ENCODE measurements around the gene ZNF592. TPM values are rescaled to one million over a fixed set of nuclear protein-coding genes. Genes with fewer than 3 reads are reported as not detected.

Gene ZNF592
- total RNA-seq, 1 experiment from 2014 or later: 34.6 TPM

- H3K27me3 Mint-ChIP-seq (ENCODE audit: low read depth): no peaks in the 10 kb centered on the region
- no peaks in the 10 kb centered on the region for H3K9me3 ChIP-seq (ENCODE audit: control insufficient read depth, low read depth, low read length)
- H3K79me1 ChIP-seq (ENCODE audit: insufficient read depth, low read depth, low read length, poor library complexity, severe bottlenecking): no peaks in the 10 kb centered on the region
- no peaks in the 10 kb centered on the region for H3K23me2 ChIP-seq (ENCODE audit: insufficient read length, low read depth, low read length, poor library complexity, severe bottlenecking)
- H3K36me3 Mint-ChIP-seq (ENCODE audit: insufficient read depth in 1 of 3, low read depth in 3 of 3): peaks cover 0 to 33% (median 5%) of the 10 kb centered on the region in 3 experiments; a peak in 4 of 7 replicates
- no peak overlapping the region for H3K56ac ChIP-seq (ENCODE audit: insufficient read length, low read depth, low read length)
- H2AK5ac ChIP-seq (ENCODE audit: insufficient read length, low read length): no peak overlapping the region
- no peak overlapping the region for H3K23ac ChIP-seq (ENCODE audit: insufficient read length, low read depth, low read length)
- no CpG with 5 or more reads among the region's 5 CpGs for WGBS (ENCODE audit: extremely low coverage, insufficient read length, low lambda C conversion rate)
- H2BK5ac ChIP-seq (ENCODE audit: insufficient read length, low read length): no peak overlapping the region
- no peak for TF ChIP-seq CTCF (conservative IDR thresholded peaks at IDR 0.05)
- H4K8ac ChIP-seq (replicated peaks; ENCODE audit: insufficient read length, low read depth, low read length): no peak overlapping the region
- no peak overlapping the region for H3K27ac Mint-ChIP-seq
- no peak overlapping the region for H2BK120ac ChIP-seq (ENCODE audit: low read depth, low read length, poor library complexity, severe bottlenecking)
- peaks cover 12 to 13% of the 10 kb centered on the region in 2 experiments for H3K4me1 Mint-ChIP-seq
- H3K14ac ChIP-seq (ENCODE audit: insufficient read depth, low read length): no peak overlapping the region
- H2BK12ac ChIP-seq (ENCODE audit: insufficient read length, low read depth, low read length): no peak overlapping the region
- H2BK20ac ChIP-seq (ENCODE audit: low read depth, low read length, poor library complexity, severe bottlenecking): no peak overlapping the region
- no peaks in the 10 kb centered on the region for H3K79me2 ChIP-seq (ENCODE audit: insufficient read depth, low read length)
- no peak overlapping the region for H3K4ac ChIP-seq (ENCODE audit: low read depth, low read length)
- no peaks in the 10 kb centered on the region for H3K4me1 ChIP-seq (ENCODE audit: insufficient read depth, low read length)
- no peak overlapping the region for H2BK15ac ChIP-seq (ENCODE audit: low read depth, low read length)
- H3K4me3 Mint-ChIP-seq: no peak overlapping the region
- no peak overlapping the region for H4K5ac ChIP-seq (ENCODE audit: insufficient read length, low read depth, low read length)
- H4K20me1 ChIP-seq (ENCODE audit: control insufficient read depth, insufficient read depth, insufficient read length): no peaks in the 10 kb centered on the region
- DNase-seq: no peak
- no peaks in the 10 kb centered on the region for H3K9me3 Mint-ChIP-seq
- no peak overlapping the region for H3K4me2 ChIP-seq (ENCODE audit: insufficient read depth, insufficient read length, low read length)
- H4K91ac ChIP-seq (ENCODE audit: insufficient read length, low read depth, low read length): no peak overlapping the region
- H3K27me3 ChIP-seq (ENCODE audit: insufficient read depth, low read length): no peaks in the 10 kb centered on the region
- no peak overlapping the region for H2AFZ ChIP-seq (ENCODE audit: low read length)
- H3K27ac ChIP-seq (ENCODE audit: insufficient read length, low read depth, low read length): no peak overlapping the region
- no peak overlapping the region for H3T11ph ChIP-seq (ENCODE audit: low read length)
- no peak overlapping the region for H3K18ac ChIP-seq (ENCODE audit: insufficient read length, low read depth, low read length)
- H3K9ac ChIP-seq (ENCODE audit: extremely low read depth, insufficient read length, low read length): no peak overlapping the region
Observed at GRCh38 chr15:84831028-84831427, 82.6 kb downstream of the ZNF592 start.

Data from H9 (cell line).